OCI-LY7 (cell line): ENCODE data around the gene WDFY4.
"Not testable (repeated sequence)": the region's sequence is repeated elsewhere in the genome, so short reads cannot be mapped to it uniquely, and the experiment has no call there.

Experiments
- CTCF ChIP-seq: fragments of 200-600 bp; sonication (generic); conservative IDR thresholded peaks from 2 replicates; pipeline ENCODE4 v1.5.1; 2014; ENCODE audit warnings: mild to moderate bottlenecking, antibody characterized with exemption, low read length, moderate library complexity, mixed read lengths
- EZH2phosphoT487 ChIP-seq: fragments of 200-600 bp; sonication (generic); IDR thresholded peaks from 2 replicates; pipeline ENCODE4 v1.6.1; 2018; ENCODE audit warnings: low read depth, borderline replicate concordance, mild to moderate bottlenecking, mixed run types, antibody characterized with exemption, low read length, moderate library complexity, mixed read lengths

GRCh38 chr10:48641099-48641690 is 43.5 kb upstream of the WDFY4 start:
- not testable (repeated sequence) for TF ChIP-seq CTCF, EZH2phosphoT487
